GM23338 (cell line): ENCODE results near the gene IQGAP1. TPM values are rescaled to one million over a fixed set of nuclear protein-coding genes. Genes with fewer than 3 reads are reported as not detected.

Experiments
- ATAC-seq: fragments of 200-7000 bp; cut with Tn5 transposase; 3 replicates; pipeline ENCODE4 v1.9.1; 2020
- DNase-seq: peaks from one replicate; pipeline ENCODE4 v3.0.0-alpha.2; 2015; ENCODE audit warnings: low spot score
- H2AFZ ChIP-seq: fragments of 200-600 bp; sonication (generic); 2 replicates; pipeline ENCODE4 v1.8.0; 2016; ENCODE audit warnings: antibody characterized with exemption, mild to moderate bottlenecking, moderate library complexity
- H3F3A ChIP-seq: fragments of 200-600 bp; sonication (generic); replicated peaks from 2 replicates; pipeline ENCODE4 v1.8.0; 2017; ENCODE audit warnings: antibody characterized with exemption, mixed run types, low read depth
- H3K27ac ChIP-seq: fragments of 200-600 bp; sonication (generic); 2 replicates; pipeline ENCODE4 v1.6.1; 2016; ENCODE audit warnings: low read depth
- H3K27me3 ChIP-seq: fragments of 200-600 bp; sonication (generic); 2 replicates; pipeline ENCODE4 v1.8.0; 2016; ENCODE audit warnings: mild to moderate bottlenecking, mixed run types, moderate library complexity; ENCODE audit not compliant: insufficient read depth
- H3K36me3 ChIP-seq: fragments of 200-600 bp; sonication (generic); 2 replicates; pipeline ENCODE4 v1.8.0; 2016; ENCODE audit warnings: mild to moderate bottlenecking; ENCODE audit not compliant: insufficient read depth
- H3K4me1 ChIP-seq: fragments of 200-600 bp; sonication (generic); 2 replicates; pipeline ENCODE4 v1.8.0; 2016; ENCODE audit warnings: mild to moderate bottlenecking, moderate library complexity; ENCODE audit not compliant: insufficient read depth
- H3K4me2 ChIP-seq: fragments of 200-600 bp; sonication (generic); 2 replicates; pipeline ENCODE4 v1.7.1; 2017; ENCODE audit warnings: mixed run types
- H3K4me3 ChIP-seq: fragments of 200-600 bp; sonication (generic); 2 replicates; pipeline ENCODE4 v1.6.1; 2016; ENCODE audit warnings: mixed run types
- H3K79me2 ChIP-seq: fragments of 200-600 bp; sonication (generic); replicated peaks from 2 replicates; pipeline ENCODE4 v1.8.0; 2017; ENCODE audit warnings: mild to moderate bottlenecking; ENCODE audit not compliant: insufficient read depth
- H3K9me2 ChIP-seq: fragments of 200-600 bp; sonication (generic); 2 replicates; pipeline ENCODE4 v1.8.0; 2017; ENCODE audit not compliant: insufficient read depth
- H4K20me1 ChIP-seq: fragments of 200-600 bp; sonication (generic); replicated peaks from 2 replicates; pipeline ENCODE4 v1.8.0; 2017; ENCODE audit warnings: mild to moderate bottlenecking; ENCODE audit not compliant: insufficient read depth
- H3K27ac Mint-ChIP-seq: 2 replicates; pipeline ENCODE4 v1.8.0; 2020; ENCODE audit warnings: inconsistent platforms, mild to moderate bottlenecking, moderate library complexity, mixed read lengths
- H3K27me3 Mint-ChIP-seq: 3 replicates; pipeline ENCODE4 v1.8.0; 2022; ENCODE audit warnings: low read depth, mild to moderate bottlenecking, moderate library complexity, mixed read lengths, inconsistent platforms; ENCODE audit not compliant: insufficient read depth, poor library complexity
- H3K36me3 Mint-ChIP-seq: 3 replicates; pipeline ENCODE4 v1.8.0; 2021; ENCODE audit warnings: low read depth, mild to moderate bottlenecking, inconsistent platforms, moderate library complexity, mixed read lengths
- H3K4me1 Mint-ChIP-seq: 3 replicates; pipeline ENCODE4 v1.8.0; 2020; ENCODE audit warnings: mild to moderate bottlenecking, inconsistent platforms, mixed read lengths
- H3K4me3 Mint-ChIP-seq: 3 replicates; pipeline ENCODE4 v1.8.0; 2021; ENCODE audit warnings: moderate library complexity, mild to moderate bottlenecking, inconsistent platforms, mixed read lengths
- H3K9me3 Mint-ChIP-seq: 3 replicates; pipeline ENCODE4 v1.8.0; 2020; ENCODE audit warnings: moderate library complexity, mild to moderate bottlenecking, inconsistent platforms, mixed read lengths
- CTCF ChIP-seq, 2 experiments: fragments of 200-600 bp in 1 of 2; sonication (generic) in 1 of 2; conservative IDR thresholded peaks; 2 replicates each; pipeline versions ENCODE4 v1.5.1 to v1.6.1; 2016 to 2017; ENCODE audit warnings: antibody characterized with exemption in 2 of 2, low read depth in 2 of 2, mild to moderate bottlenecking in 2 of 2, moderate library complexity in 1 of 2
- ETS1 ChIP-seq: IDR thresholded peaks from 2 replicates; pipeline ENCODE4 v1.6.1; 2016; ENCODE audit warnings: antibody characterized with exemption
- EZH2 ChIP-seq: fragments of 200-600 bp; sonication (generic); IDR thresholded peaks from one replicate; pipeline ENCODE4 v1.8.0; 2017; ENCODE audit warnings: antibody characterized with exemption, mild to moderate bottlenecking, low read depth; ENCODE audit not compliant: unreplicated experiment
- EZH2phosphoT487 ChIP-seq: fragments of 200-600 bp; sonication (generic); IDR thresholded peaks from one replicate; pipeline ENCODE4 v1.8.1; 2018; ENCODE audit warnings: antibody characterized with exemption; ENCODE audit not compliant: unreplicated experiment
- JUNB ChIP-seq: IDR thresholded peaks from one replicate; pipeline ENCODE4 v1.6.1; 2016; ENCODE audit warnings: antibody characterized with exemption; ENCODE audit not compliant: unreplicated experiment
- NANOG ChIP-seq: IDR thresholded peaks from 2 replicates; pipeline ENCODE4 v1.6.1; 2016; ENCODE audit warnings: antibody characterized with exemption, borderline replicate concordance
- POLR2AphosphoS5 ChIP-seq: IDR thresholded peaks from 2 replicates; pipeline ENCODE4 v1.6.1; 2016; ENCODE audit warnings: antibody characterized with exemption, low read depth
- REST ChIP-seq: IDR thresholded peaks from one replicate; pipeline ENCODE4 v1.6.1; 2018; ENCODE audit warnings: antibody characterized with exemption; ENCODE audit not compliant: unreplicated experiment
- STAT1 ChIP-seq: IDR thresholded peaks from one replicate; pipeline ENCODE4 v1.6.1; 2016; ENCODE audit warnings: antibody characterized with exemption; ENCODE audit not compliant: unreplicated experiment
- ZNF114 ChIP-seq: fragments of 250-450 bp; sonication (Bioruptor Pico); IDR thresholded peaks from 2 replicates; pipeline ENCODE4 v1.5.0; 2020; ENCODE audit warnings: mild to moderate bottlenecking, moderate library complexity
- ZNF331 ChIP-seq: fragments of 250-450 bp; sonication (Bioruptor Pico); IDR thresholded peaks from 2 replicates; pipeline ENCODE4 v1.5.0; 2020; ENCODE audit warnings: low read depth, mild to moderate bottlenecking, moderate library complexity
- ZNF462 ChIP-seq: fragments of 250-450 bp; sonication (Bioruptor Pico); IDR thresholded peaks from 2 replicates; pipeline ENCODE4 v1.5.0; 2020; ENCODE audit warnings: mild to moderate bottlenecking, moderate library complexity
- polyA plus RNA-seq: library from polyadenylated mRNA; unstranded; fragments of >200 nt; fragmentation: Nextera tagmentation; extraction: Ambion mirVana; gene quantifications from 2 replicates; pipeline ENCODE4 v1.2.1, GENCODE V29; 2016
- total RNA-seq: library from RNA; depleted of rRNA; stranded (reverse); fragments of >200 nt; shearing (Covaris generic); gene quantifications from 2 replicates; pipeline ENCODE4 v1.2.3, GENCODE V29; 2014

Gene IQGAP1
- total and polyA plus RNA-seq, 2 experiments from 2014 or later, result 92.7 to 159 TPM

- Mint-ChIP-seq H3K36me3 (peaks cover 11% of the 10 kb centered on the region), H3K27ac (peak overlapping the region; percentile 71), H3K9me3 (peaks cover 6% of the 10 kb centered on the region; the same call in 1 of the 3 replicates), H3K4me1 (peaks cover 60% of the 10 kb centered on the region), H3K4me3 (no peak overlapping the region), H3K27me3 (peaks cover 2% of the 10 kb centered on the region)
- Histone ChIP-seq H2AFZ (no peak overlapping the region), H3K27me3 (no peaks in the 10 kb centered on the region), H3F3A (no peaks in the 10 kb centered on the region), H4K20me1 (no peaks in the 10 kb centered on the region; the same call in 1 of the 2 replicates), H3K4me2 (0 out of 2 replicates have a peak overlapping the region, but pooled peaks have one; percentile 10), H3K27ac (peak overlapping the region; percentile 4), H3K36me3 (no peaks in the 10 kb centered on the region), H3K9me2 (no peaks in the 10 kb centered on the region), H3K79me2 (peaks cover 100% of the 10 kb centered on the region), H3K4me3 (no peak overlapping the region), H3K4me1 (peaks cover 58% of the 10 kb centered on the region)
- TF ChIP-seq NANOG, result no peak
- no peak for TF ChIP-seq ETS1
- TF ChIP-seq POLR2AphosphoS5, result no peak
- TF ChIP-seq JUNB, result no peak
- no peak for TF ChIP-seq EZH2
- TF ChIP-seq CTCF (conservative IDR thresholded peaks at IDR 0.05; ENCODE audit: low read depth in 2 of 2), result no peak
- no peak for TF ChIP-seq ZNF462 (CRISPR knock-in tag)
- TF ChIP-seq EZH2phosphoT487, result no peak
- TF ChIP-seq REST, result no peak
- no peak for TF ChIP-seq ZNF331 (CRISPR knock-in tag)
- no peak for TF ChIP-seq STAT1
- no peak for TF ChIP-seq ZNF114 (CRISPR knock-in tag)
- DNase-seq (no peak), ATAC-seq (no peak)
Measured at GRCh38 chr15:90405055-90405607, 17.1 kb downstream of the IQGAP1 start.
